ENCODE results near the gene ZNF530.

The ZNF530 gene

GRCh38 chr19:57615346-57615745 is 15.7 kb downstream of the ZNF530 start:
- DNase-seq, result no peak

- DNase-seq, result no peak
Observed at GRCh38 chr19:57620673-57621348, 21.1 kb downstream of the ZNF530 start.

GRCh38 chr19:57623091-57623490 is 23.4 kb downstream of the ZNF530 start:
- no peak for DNase-seq

GRCh38 chr19:57632987-57633831 is 33.5 kb downstream of the ZNF530 start, which contains the start of gene ZNF211:
Gene ZNF211 (plus strand): TSS chr19:57633168. CDS start chr19:57633347, 179 bp downstream.
- peak; percentile 89 for DNase-seq

- DNase-seq, result no peak
Observed at GRCh38 chr19:57633832-57634131, 34.1 kb downstream of the ZNF530 start.

- no peak for DNase-seq
Observed at GRCh38 chr19:57637379-57637778, 37.7 kb downstream of the ZNF530 start.

GRCh38 chr19:57641715-57642234 is 42.1 kb downstream of the ZNF530 start:
- DNase-seq, result no peak

GRCh38 chr19:57642396-57643046 is 42.8 kb downstream of the ZNF530 start:
- no peak for DNase-seq

GRCh38 chr19:57643734-57644133 is 44.0 kb downstream of the ZNF530 start:
- no peak for DNase-seq

- DNase-seq, result peak; percentile 17
Observed at GRCh38 chr19:57648331-57649003, 48.8 kb downstream of the ZNF530 start.

GRCh38 chr19:57651654-57651996 is 51.9 kb downstream of the ZNF530 start:
- DNase-seq, result no peak

GRCh38 chr19:57653689-57654088 is 54.0 kb downstream of the ZNF530 start:
- DNase-seq, result no peak

GRCh38 chr19:57655443-57655842 is 55.8 kb downstream of the ZNF530 start:
- no peak for DNase-seq

- no peak for DNase-seq
Observed at GRCh38 chr19:57656346-57656745, 56.7 kb downstream of the ZNF530 start.

All from NCI-H345 (cell line).